ENCODE measurements around the gene ANKRD18B. TPM values are rescaled to one million over a fixed set of nuclear protein-coding genes. Genes with fewer than 3 reads are reported as not detected.
"Not testable (repeated sequence)": the region's sequence is repeated elsewhere in the genome, so short reads cannot be mapped to it uniquely, and the experiment has no call there.

Gene ANKRD18B
- total and polyA plus RNA-seq, 10 of the 15 experiments (the other 5 are each of a cell fraction or from before 2014, with no cell fraction given), result not detected

DNA sequence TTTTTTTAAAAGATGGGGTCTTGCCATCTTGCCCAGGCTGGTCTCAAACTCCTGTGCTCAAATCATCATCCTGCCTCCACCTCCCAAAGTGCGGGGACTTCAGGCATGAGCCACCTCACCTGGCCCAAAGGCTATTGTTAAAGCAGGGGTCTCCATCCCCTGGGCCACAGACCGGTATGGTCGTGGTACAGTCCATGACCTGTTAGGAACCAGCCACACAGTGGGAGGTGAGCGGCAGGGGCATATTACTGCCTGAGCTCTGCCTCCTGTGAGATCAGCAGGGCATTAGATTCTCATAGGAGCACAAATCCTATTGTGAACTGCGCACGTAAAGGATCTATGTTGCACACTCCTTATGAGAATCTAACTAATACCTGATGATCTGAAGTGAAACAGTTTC, 43.1 kb upstream of the ANKRD18B start (continued):
- TF ChIP-seq, protein P1, sequence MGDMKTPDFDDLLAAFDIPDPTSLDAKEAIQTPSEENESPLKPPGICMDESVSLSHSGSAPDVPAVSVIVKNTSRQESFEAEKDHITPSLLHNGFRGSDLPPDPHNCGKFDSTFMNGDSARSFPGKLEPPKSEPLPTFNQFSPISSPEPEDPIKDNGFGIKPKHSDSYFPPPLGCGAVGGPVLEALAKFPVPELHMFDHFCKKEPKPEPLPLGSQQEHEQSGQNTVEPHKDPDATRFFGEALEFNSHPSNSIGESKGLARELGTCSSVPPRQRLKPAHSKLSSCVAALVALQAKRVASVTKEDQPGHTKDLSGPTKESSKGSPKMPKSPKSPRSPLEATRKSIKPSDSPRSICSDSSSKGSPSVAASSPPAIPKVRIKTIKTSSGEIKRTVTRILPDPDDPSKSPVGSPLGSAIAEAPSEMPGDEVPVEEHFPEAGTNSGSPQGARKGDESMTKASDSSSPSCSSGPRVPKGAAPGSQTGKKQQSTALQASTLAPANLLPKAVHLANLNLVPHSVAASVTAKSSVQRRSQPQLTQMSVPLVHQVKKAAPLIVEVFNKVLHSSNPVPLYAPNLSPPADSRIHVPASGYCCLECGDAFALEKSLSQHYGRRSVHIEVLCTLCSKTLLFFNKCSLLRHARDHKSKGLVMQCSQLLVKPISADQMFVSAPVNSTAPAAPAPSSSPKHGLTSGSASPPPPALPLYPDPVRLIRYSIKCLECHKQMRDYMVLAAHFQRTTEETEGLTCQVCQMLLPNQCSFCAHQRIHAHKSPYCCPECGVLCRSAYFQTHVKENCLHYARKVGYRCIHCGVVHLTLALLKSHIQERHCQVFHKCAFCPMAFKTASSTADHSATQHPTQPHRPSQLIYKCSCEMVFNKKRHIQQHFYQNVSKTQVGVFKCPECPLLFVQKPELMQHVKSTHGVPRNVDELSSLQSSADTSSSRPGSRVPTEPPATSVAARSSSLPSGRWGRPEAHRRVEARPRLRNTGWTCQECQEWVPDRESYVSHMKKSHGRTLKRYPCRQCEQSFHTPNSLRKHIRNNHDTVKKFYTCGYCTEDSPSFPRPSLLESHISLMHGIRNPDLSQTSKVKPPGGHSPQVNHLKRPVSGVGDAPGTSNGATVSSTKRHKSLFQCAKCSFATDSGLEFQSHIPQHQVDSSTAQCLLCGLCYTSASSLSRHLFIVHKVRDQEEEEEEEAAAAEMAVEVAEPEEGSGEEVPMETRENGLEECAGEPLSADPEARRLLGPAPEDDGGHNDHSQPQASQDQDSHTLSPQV (IDR thresholded peaks at IDR 0.05), result no peak
- TF ChIP-seq MYC (IDR thresholded peaks at IDR 0.05; ENCODE audit: insufficient read depth, insufficient read length, insufficient replicate concordance, low read length, severe bottlenecking), result no peak
- TF ChIP-seq CREB1 (IDR thresholded peaks at IDR 0.05; ENCODE audit: low read depth), result no peak
- no peak for TF ChIP-seq NFYB (IDR thresholded peaks at IDR 0.05; ENCODE audit: insufficient read depth, low read depth, low read length)
- TF ChIP-seq SUPT20H (IDR thresholded peaks at IDR 0.05; ENCODE audit: borderline replicate concordance, control insufficient read depth, low read depth, low read length), result no peak
- TF ChIP-seq POLR2AphosphoS2 (IDR thresholded peaks at IDR 0.05; ENCODE audit: low read depth, low read length), result no peak
- TF ChIP-seq YY1 (IDR thresholded peaks at IDR 0.05; ENCODE audit: low read depth, low read length), result no peak

DNA sequence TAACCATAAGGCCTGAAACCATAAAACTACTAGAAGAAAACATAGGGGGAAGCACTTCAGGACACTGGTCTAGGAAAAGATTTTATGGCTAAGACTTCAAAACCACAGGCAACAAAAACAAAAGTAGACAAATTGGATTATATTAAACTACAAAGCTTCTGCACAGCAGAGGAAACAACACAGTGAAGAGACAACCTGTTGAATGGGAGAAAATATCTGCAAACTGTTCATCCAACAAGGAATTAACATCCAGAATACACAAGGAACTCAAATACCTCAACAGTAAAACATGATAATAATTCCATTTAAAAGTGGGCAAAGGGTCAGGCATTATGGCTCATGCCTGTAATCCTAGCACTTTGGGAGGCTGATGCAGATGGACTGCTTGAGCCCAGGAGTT, 38.7 kb upstream of the ANKRD18B start:
- CTCF ChIA-PET; H3K27me3 ChIP-seq (replicated peaks in 1 of 2; ENCODE audit: control insufficient read depth in 2 of 2, insufficient read depth in 2 of 2, low read length in 1 of 2); H3K36me3 ChIP-seq (ENCODE audit: control insufficient read depth in 2 of 2, insufficient read depth in 2 of 2, low read length in 1 of 2); H2AFZ ChIP-seq (ENCODE audit: control insufficient read depth, low read depth, low read length); POLR2A ChIA-PET; RAD21 ChIA-PET (ENCODE audit: unreplicated experiment); H3K9ac ChIP-seq (ENCODE audit: control insufficient read depth, insufficient read depth, low read length); H4K20me1 ChIP-seq (ENCODE audit: control insufficient read depth, insufficient read depth); DNase-seq (ENCODE audit: low read depth, low spot score); H3K9me3 ChIP-seq (replicated peaks; ENCODE audit: control insufficient read depth, insufficient read depth, low read length); intact Hi-C loops (cut with micrococcal nuclease; ENCODE audit: unreplicated experiment); H3K4me2 ChIP-seq (ENCODE audit: control insufficient read depth, insufficient read depth); FAIRE-seq; BruUV-seq (replicated peaks); H3K79me2 ChIP-seq (ENCODE audit: control insufficient read depth, insufficient read depth, low read length); H3K4me1 ChIP-seq (ENCODE audit: control insufficient read depth, insufficient read depth, low read length); SMC1A ChIA-PET (ENCODE audit: uncharacterized antibody, unreplicated experiment); in situ Hi-C loops (cut with MboI); ATAC-seq; H3K27ac ChIP-seq (ENCODE audit: control insufficient read depth, insufficient read depth); H3K4me3 ChIP-seq: not testable (repeated sequence)

All from GM12878 (cell line).